Stimulated activated memory B cell treated with anti-CD40 and anti-IgM and Interleukin-4, amounts not matched to agents 10 μg/mL and 1 μg/mL and 100 μg/mL, for 72 hours (primary cell): Measurements from ENCODE around the gene BTN1A1.
"Not testable (repeated sequence)": the region's sequence is repeated elsewhere in the genome, so short reads cannot be mapped to it uniquely, and the experiment has no call there.

Source experiments
- ATAC-seq: fragments of 150-1000 bp; cut with Tn5 transposase; 2 replicates; pipeline ENCODE4 v1.10.0; 2021
- H3K27ac Mint-ChIP-seq: one replicate; pipeline ENCODE4 v1.8.0; 2022; ENCODE audit warnings: mild to moderate bottlenecking, mixed read lengths
- H3K27me3 Mint-ChIP-seq: one replicate; pipeline ENCODE4 v1.8.0; 2022; ENCODE audit warnings: mixed read lengths
- H3K36me3 Mint-ChIP-seq: one replicate; pipeline ENCODE4 v1.8.0; 2022; ENCODE audit warnings: mixed read lengths
- H3K4me1 Mint-ChIP-seq: one replicate; pipeline ENCODE4 v1.8.0; 2022; ENCODE audit warnings: mixed read lengths
- H3K4me3 Mint-ChIP-seq: one replicate; pipeline ENCODE4 v1.8.0; 2022; ENCODE audit warnings: mild to moderate bottlenecking, moderate library complexity, mixed read lengths
- H3K9me3 Mint-ChIP-seq: one replicate; pipeline ENCODE4 v1.8.0; 2022; ENCODE audit warnings: mixed read lengths

BTN1A1 gene

GRCh38 chr6:26486358-26486757 is 13.7 kb upstream of the BTN1A1 start:
- H3K4me3 Mint-ChIP-seq = no peak overlapping the region
- no peak for ATAC-seq
- no peaks in the 10 kb centered on the region for H3K27me3 Mint-ChIP-seq
- H3K27ac Mint-ChIP-seq = no peak overlapping the region
- peaks cover 3% of the 10 kb centered on the region for H3K9me3 Mint-ChIP-seq
- peaks cover 7% of the 10 kb centered on the region for H3K36me3 Mint-ChIP-seq
- H3K4me1 Mint-ChIP-seq = peaks cover under 1% of the 10 kb centered on the region

GRCh38 chr6:26487466-26487865 is 12.6 kb upstream of the BTN1A1 start:
- no peak overlapping the region for H3K27ac Mint-ChIP-seq
- no peaks in the 10 kb centered on the region for H3K27me3 Mint-ChIP-seq
- ATAC-seq = no peak
- H3K4me1 Mint-ChIP-seq = no peaks in the 10 kb centered on the region
- no peak overlapping the region for H3K4me3 Mint-ChIP-seq
- peaks cover 3% of the 10 kb centered on the region for H3K9me3 Mint-ChIP-seq
- peaks cover 7% of the 10 kb centered on the region for H3K36me3 Mint-ChIP-seq

- Mint-ChIP-seq H3K27me3 (no peaks in the 10 kb centered on the region), H3K4me1 (no peaks in the 10 kb centered on the region), H3K4me3 (no peak overlapping the region), H3K27ac (no peak overlapping the region), H3K9me3 (peaks cover 3% of the 10 kb centered on the region), H3K36me3 (peaks cover 7% of the 10 kb centered on the region)
- no peak for ATAC-seq
Measured at GRCh38 chr6:26489996-26490964, 9.8 kb upstream of the BTN1A1 start.

- no peaks in the 10 kb centered on the region for H3K4me1 Mint-ChIP-seq
- no peak for ATAC-seq
- H3K27me3 Mint-ChIP-seq = no peaks in the 10 kb centered on the region
- no peak overlapping the region for H3K4me3 Mint-ChIP-seq
- H3K36me3 Mint-ChIP-seq = peaks cover 7% of the 10 kb centered on the region
- no peak overlapping the region for H3K27ac Mint-ChIP-seq
- peaks cover 3% of the 10 kb centered on the region for H3K9me3 Mint-ChIP-seq
Measured at GRCh38 chr6:26491604-26492003, 8.5 kb upstream of the BTN1A1 start.

- H3K4me1 Mint-ChIP-seq = peaks cover 13% of the 10 kb centered on the region
- H3K36me3 Mint-ChIP-seq = no peaks in the 10 kb centered on the region
- no peak overlapping the region for H3K27ac Mint-ChIP-seq
- no peak overlapping the region for H3K4me3 Mint-ChIP-seq
- H3K9me3 Mint-ChIP-seq = no peaks in the 10 kb centered on the region
- H3K27me3 Mint-ChIP-seq = no peaks in the 10 kb centered on the region
- ATAC-seq = no peak
Measured at GRCh38 chr6:26493258-26493657, 6.8 kb upstream of the BTN1A1 start.

- no peak overlapping the region for H3K27ac Mint-ChIP-seq
- H3K9me3 Mint-ChIP-seq = no peaks in the 10 kb centered on the region
- H3K4me3 Mint-ChIP-seq = no peak overlapping the region
- H3K4me1 Mint-ChIP-seq = peaks cover 13% of the 10 kb centered on the region
- no peaks in the 10 kb centered on the region for H3K36me3 Mint-ChIP-seq
- no peak for ATAC-seq
- no peaks in the 10 kb centered on the region for H3K27me3 Mint-ChIP-seq
Measured at GRCh38 chr6:26494117-26494516, 6.0 kb upstream of the BTN1A1 start.

GRCh38 chr6:26495281-26495680 is 4.8 kb upstream of the BTN1A1 start:
- Mint-ChIP-seq H3K4me3 (no peak overlapping the region), H3K4me1 (peaks cover 13% of the 10 kb centered on the region), H3K9me3 (no peaks in the 10 kb centered on the region), H3K36me3 (no peaks in the 10 kb centered on the region), H3K27ac (no peak overlapping the region), H3K27me3 (no peaks in the 10 kb centered on the region)
- no peak for ATAC-seq

GRCh38 chr6:26497610-26498009 is 2.5 kb upstream of the BTN1A1 start:
- peaks cover 27% of the 10 kb centered on the region for H3K4me1 Mint-ChIP-seq
- no peaks in the 10 kb centered on the region for H3K27me3 Mint-ChIP-seq
- H3K36me3 Mint-ChIP-seq = no peaks in the 10 kb centered on the region
- no peak for ATAC-seq
- H3K4me3 Mint-ChIP-seq = no peak overlapping the region
- H3K9me3 Mint-ChIP-seq = no peaks in the 10 kb centered on the region
- no peak overlapping the region for H3K27ac Mint-ChIP-seq

- Mint-ChIP-seq H3K4me1 (peaks cover 27% of the 10 kb centered on the region), H3K9me3 (no peaks in the 10 kb centered on the region), H3K27me3 (no peaks in the 10 kb centered on the region), H3K4me3 (peak overlapping the region; percentile 88), H3K36me3 (peaks cover 6% of the 10 kb centered on the region), H3K27ac (peak overlapping the region; percentile 69)
- peak; percentile 79 for ATAC-seq
Measured at GRCh38 chr6:26501482-26501986, 1.4 kb downstream of the BTN1A1 start.

GRCh38 chr6:26502165-26502564 is 2.1 kb downstream of the BTN1A1 start:
- peak; percentile 88 for ATAC-seq
- H3K9me3 Mint-ChIP-seq = no peaks in the 10 kb centered on the region
- H3K27me3 Mint-ChIP-seq = no peaks in the 10 kb centered on the region
- H3K4me1 Mint-ChIP-seq = peaks cover 25% of the 10 kb centered on the region
- H3K27ac Mint-ChIP-seq = peak overlapping the region; percentile 69
- peak overlapping the region; percentile 88 for H3K4me3 Mint-ChIP-seq
- peaks cover 8% of the 10 kb centered on the region for H3K36me3 Mint-ChIP-seq

GRCh38 chr6:26502626-26503025 is 2.5 kb downstream of the BTN1A1 start:
- no peak for ATAC-seq
- Mint-ChIP-seq H3K27ac (no peak overlapping the region), H3K4me3 (no peak overlapping the region), H3K4me1 (peaks cover 20% of the 10 kb centered on the region), H3K9me3 (no peaks in the 10 kb centered on the region), H3K36me3 (peaks cover 8% of the 10 kb centered on the region), H3K27me3 (no peaks in the 10 kb centered on the region)

- ATAC-seq = no peak
Measured at GRCh38 chr6:26507658-26508057, 7.6 kb downstream of the BTN1A1 start.

GRCh38 chr6:26511033-26511432 is 10.9 kb downstream of the BTN1A1 start:
- not testable (repeated sequence) for H3K4me1 Mint-ChIP-seq, H3K27me3 Mint-ChIP-seq, H3K36me3 Mint-ChIP-seq, H3K9me3 Mint-ChIP-seq, ATAC-seq, H3K4me3 Mint-ChIP-seq, H3K27ac Mint-ChIP-seq

More at GRCh38 chr6:26507658-26508057, 7.6 kb downstream of the BTN1A1 start:
- H3K4me3 Mint-ChIP-seq = no peak overlapping the region
- no peak overlapping the region for H3K27ac Mint-ChIP-seq
- H3K36me3 Mint-ChIP-seq = peaks cover 8% of the 10 kb centered on the region
- H3K4me1 Mint-ChIP-seq = no peaks in the 10 kb centered on the region
- H3K27me3 Mint-ChIP-seq = no peaks in the 10 kb centered on the region
- H3K9me3 Mint-ChIP-seq = no peaks in the 10 kb centered on the region

- Mint-ChIP-seq H3K27me3 (no peaks in the 10 kb centered on the region), H3K9me3 (no peaks in the 10 kb centered on the region), H3K4me3 (no peak overlapping the region), H3K36me3 (no peaks in the 10 kb centered on the region), H3K27ac (no peak overlapping the region), H3K4me1 (no peaks in the 10 kb centered on the region)
- no peak for ATAC-seq
Measured at GRCh38 chr6:26514984-26515383, 14.9 kb downstream of the BTN1A1 start.

- ATAC-seq = no peak
- no peak overlapping the region for H3K4me3 Mint-ChIP-seq
- H3K27me3 Mint-ChIP-seq = no peaks in the 10 kb centered on the region
- H3K36me3 Mint-ChIP-seq = no peaks in the 10 kb centered on the region
- H3K27ac Mint-ChIP-seq = no peak overlapping the region
- H3K9me3 Mint-ChIP-seq = no peaks in the 10 kb centered on the region
- peaks cover 14% of the 10 kb centered on the region for H3K4me1 Mint-ChIP-seq
Measured at GRCh38 chr6:26516481-26517427, 16.7 kb downstream of the BTN1A1 start.
